Muscle layer of colon (tissue), 2 donors: Measurements from ENCODE around the gene LPCAT2.

Experiments
- H3K27ac ChIP-seq: one replicate; pipeline ENCODE4 v1.7.0; 2013; ENCODE audit warnings: low read depth, mild to moderate bottlenecking, low read length, moderate library complexity
- H3K27me3 ChIP-seq, 2 donors: one replicate each; pipeline ENCODE4 v1.7.0; 2013; ENCODE audit warnings: low read length in 2 of 2, mild to moderate bottlenecking in 2 of 2; ENCODE audit not compliant: insufficient read depth in 2 of 2, control insufficient read depth in 1 of 2
- H3K36me3 ChIP-seq: one replicate; pipeline ENCODE4 v1.7.0; 2013; ENCODE audit warnings: mild to moderate bottlenecking, low read length; ENCODE audit not compliant: insufficient read depth
- H3K4me1 ChIP-seq: one replicate; pipeline ENCODE4 v1.7.0; 2013; ENCODE audit warnings: mild to moderate bottlenecking, low read length; ENCODE audit not compliant: insufficient read depth
- H3K4me3 ChIP-seq, 2 donors: one replicate each; pipeline ENCODE4 v1.7.0; 2013; ENCODE audit warnings: low read length in 2 of 2, low read depth in 1 of 2, mild to moderate bottlenecking in 1 of 2, moderate library complexity in 1 of 2
- H3K9ac ChIP-seq: one replicate; pipeline ENCODE4 v1.7.0; 2013; ENCODE audit warnings: low read length
- H3K9me3 ChIP-seq: one replicate; pipeline ENCODE4 v1.7.0; 2013; ENCODE audit warnings: mild to moderate bottlenecking, low read length
- donor health status: abdominal sarcoma.
- donor health status: Adenocarcinoma of cecum.

LPCAT2 gene

GRCh38 chr16:55487048-55487803 is 21.6 kb upstream of the LPCAT2 start:
- Histone ChIP-seq H3K36me3 (peaks cover 43% of the 10 kb centered on the region), H3K27ac (no peak overlapping the region), H3K9me3 (no peaks in the 10 kb centered on the region), H3K9ac (no peak overlapping the region), H3K27me3 (no peaks in the 10 kb centered on the region), H3K4me3 (no peak overlapping the region), H3K4me1 (no peaks in the 10 kb centered on the region)

- Histone ChIP-seq H3K27ac (no peak overlapping the region), H3K4me1 (no peaks in the 10 kb centered on the region), H3K9ac (no peak overlapping the region), H3K4me3 (no peak overlapping the region), H3K9me3 (no peaks in the 10 kb centered on the region), H3K27me3 (no peaks in the 10 kb centered on the region), H3K36me3 (peaks cover 46% of the 10 kb centered on the region)
These were observed 20.6 kb upstream of the LPCAT2 start for GRCh38 chr16:55488306-55488705.

- no peaks in the 10 kb centered on the region for H3K9me3 ChIP-seq
- no peak overlapping the region for H3K9ac ChIP-seq
- H3K36me3 ChIP-seq: peaks cover 48% of the 10 kb centered on the region
- no peak overlapping the region for H3K27ac ChIP-seq
- no peaks in the 10 kb centered on the region for H3K27me3 ChIP-seq
- peaks cover 1% of the 10 kb centered on the region for H3K4me1 ChIP-seq
- H3K4me3 ChIP-seq: no peak overlapping the region
These were observed 19.5 kb upstream of the LPCAT2 start for GRCh38 chr16:55489119-55489955.

GRCh38 chr16:55489956-55490265 is 19.0 kb upstream of the LPCAT2 start:
- Histone ChIP-seq H3K27me3 (no peaks in the 10 kb centered on the region), H3K4me3 (no peak overlapping the region), H3K9me3 (no peaks in the 10 kb centered on the region), H3K9ac (no peak overlapping the region), H3K36me3 (peaks cover 42% of the 10 kb centered on the region), H3K27ac (no peak overlapping the region), H3K4me1 (peaks cover 7% of the 10 kb centered on the region)

- peaks cover 38% of the 10 kb centered on the region for H3K36me3 ChIP-seq
- H3K9ac ChIP-seq: no peak overlapping the region
- no peaks in the 10 kb centered on the region for H3K9me3 ChIP-seq
- H3K4me1 ChIP-seq: peaks cover 10% of the 10 kb centered on the region
- no peak overlapping the region for H3K27ac ChIP-seq
- H3K27me3 ChIP-seq: no peaks in the 10 kb centered on the region
- no peak overlapping the region for H3K4me3 ChIP-seq
These were observed 18.6 kb upstream of the LPCAT2 start for GRCh38 chr16:55490301-55490700.

GRCh38 chr16:55491691-55492090 is 17.2 kb upstream of the LPCAT2 start:
- Histone ChIP-seq H3K4me1 (peaks cover 10% of the 10 kb centered on the region), H3K27me3 (no peaks in the 10 kb centered on the region), H3K36me3 (peaks cover 38% of the 10 kb centered on the region), H3K4me3 (no peak overlapping the region), H3K27ac (no peak overlapping the region), H3K9ac (no peak overlapping the region), H3K9me3 (no peaks in the 10 kb centered on the region)

GRCh38 chr16:55492756-55493380 is 16.0 kb upstream of the LPCAT2 start:
- Histone ChIP-seq H3K9ac (no peak overlapping the region), H3K4me1 (peaks cover 10% of the 10 kb centered on the region), H3K27ac (no peak overlapping the region), H3K9me3 (no peaks in the 10 kb centered on the region), H3K36me3 (peaks cover 37% of the 10 kb centered on the region), H3K4me3 (no peak overlapping the region), H3K27me3 (no peaks in the 10 kb centered on the region)

GRCh38 chr16:55494994-55495421 is 13.9 kb upstream of the LPCAT2 start:
- Histone ChIP-seq H3K4me3 (no peak overlapping the region), H3K27ac (no peak overlapping the region), H3K9ac (no peak overlapping the region), H3K27me3 (no peaks in the 10 kb centered on the region), H3K4me1 (peaks cover 20% of the 10 kb centered on the region), H3K9me3 (no peaks in the 10 kb centered on the region), H3K36me3 (peaks cover 25% of the 10 kb centered on the region)

GRCh38 chr16:55495616-55496289 is 13.1 kb upstream of the LPCAT2 start:
- no peaks in the 10 kb centered on the region for H3K9me3 ChIP-seq
- H3K27ac ChIP-seq: no peak overlapping the region
- H3K4me1 ChIP-seq: peaks cover 27% of the 10 kb centered on the region
- peaks cover 23% of the 10 kb centered on the region for H3K36me3 ChIP-seq
- H3K27me3 ChIP-seq: no peaks in the 10 kb centered on the region
- no peak overlapping the region for H3K9ac ChIP-seq
- no peak overlapping the region for H3K4me3 ChIP-seq

- Histone ChIP-seq H3K36me3 (peaks cover 23% of the 10 kb centered on the region), H3K27ac (no peak overlapping the region), H3K9me3 (no peaks in the 10 kb centered on the region), H3K4me3 (no peak overlapping the region), H3K27me3 (no peaks in the 10 kb centered on the region), H3K4me1 (peaks cover 35% of the 10 kb centered on the region), H3K9ac (no peak overlapping the region)
These were observed 12.2 kb upstream of the LPCAT2 start for GRCh38 chr16:55496509-55497145.

GRCh38 chr16:55497558-55497957 is 11.3 kb upstream of the LPCAT2 start:
- H3K9ac ChIP-seq: no peak overlapping the region
- H3K36me3 ChIP-seq: peaks cover 23% of the 10 kb centered on the region
- H3K9me3 ChIP-seq: no peaks in the 10 kb centered on the region
- no peaks in the 10 kb centered on the region for H3K27me3 ChIP-seq
- H3K4me1 ChIP-seq: peaks cover 44% of the 10 kb centered on the region
- H3K4me3 ChIP-seq: no peak overlapping the region
- no peak overlapping the region for H3K27ac ChIP-seq
